B cell (primary cell): ENCODE data around the gene ACTR5. TPM values are rescaled to one million over a fixed set of nuclear protein-coding genes. Genes with fewer than 3 reads are reported as not detected.
A peak's percentile ranks its signal among the peaks of the same experiment; 100 is the strongest.

Source experiments
- ATAC-seq: fragments of 200-7000 bp; cut with Tn5 transposase; one replicate; pipeline ENCODE4 v1.10.0; 2021; ENCODE audit warnings: low read depth, mild to moderate bottlenecking, moderate number of reproducible peaks, moderate library complexity
- CTCF ChIA-PET: fragments of 350-600 bp; sonication (Branson Sonifier 250); formaldehyde crosslinking; loops from one replicate; lab custom pipeline; 2021; ENCODE audit warnings: antibody characterized with exemption, inconsistent platforms; lab: Charles Lee
- POLR2A ChIA-PET: fragments of 350-600 bp; sonication (Branson Sonifier 250); formaldehyde crosslinking; loops from one replicate; lab custom pipeline; 2021; ENCODE audit warnings: antibody characterized with exemption; lab: Charles Lee
- DNase-seq: peaks from one replicate; pipeline ENCODE4 v3.0.0; 2013
- H2AFZ ChIP-seq: 2 replicates; pipeline ENCODE4 v1.6.1; 2012; ENCODE audit warnings: mild to moderate bottlenecking, low read depth, low read length; ENCODE audit not compliant: insufficient read depth, poor library complexity, severe bottlenecking
- H3K27ac ChIP-seq, 2 donors: 1 replicate in 1 of 2; 2 replicates in 1 of 2; pipeline ENCODE4 v1.5.1; 2012 to 2013; ENCODE audit warnings: low read length in 2 of 2, mild to moderate bottlenecking in 2 of 2, moderate library complexity in 1 of 2
- H3K27me3 ChIP-seq, 4 experiments: fragments of 200-600 bp in 1 of 4; sonication (generic) in 1 of 4; replicated peaks in 1 of 4; 1 replicate in 2 of 4; 2 replicates in 2 of 4; pipeline versions ENCODE4 v1.6.1 to v1.7.0; 2013 to 2016; ENCODE audit warnings: low read length in 3 of 4, mild to moderate bottlenecking in 2 of 4, mixed read lengths in 1 of 4, moderate library complexity in 1 of 4; ENCODE audit not compliant: insufficient read depth in 4 of 4, control insufficient read depth in 3 of 4; ENCODE audit errors: control extremely low read depth in 1 of 4
- H3K36me3 ChIP-seq, 2 experiments: replicated peaks in 1 of 2; 1 replicate in 1 of 2; 2 replicates in 1 of 2; pipeline versions ENCODE4 v1.6.1 to v1.7.1; 2013; ENCODE audit warnings: low read length in 1 of 2; ENCODE audit not compliant: insufficient read depth in 2 of 2, control insufficient read depth in 1 of 2; ENCODE audit errors: control extremely low read depth in 1 of 2, extremely low read depth in 1 of 2
- H3K4me1 ChIP-seq, 2 donors: fragments of 200-600 bp in 1 of 2; sonication (generic) in 1 of 2; 1 replicate in 1 of 2; 2 replicates in 1 of 2; pipeline versions ENCODE4 v1.5.1 to v1.6.1; 2013 to 2017; ENCODE audit warnings: low read length in 2 of 2; ENCODE audit not compliant: control insufficient read depth in 2 of 2, insufficient read depth in 2 of 2
- H3K4me2 ChIP-seq: replicated peaks from 2 replicates; pipeline ENCODE3; 2012; ENCODE audit warnings: mild to moderate bottlenecking, low read depth, low read length; ENCODE audit not compliant: poor library complexity, severe bottlenecking
- H3K4me3 ChIP-seq, 5 experiments: fragments of 200-600 bp in 1 of 5; sonication (generic) in 1 of 5; 1 replicate in 3 of 5; 2 replicates in 2 of 5; pipeline versions ENCODE4 v1.5.1 to v1.7.0; 2011 to 2016; ENCODE audit warnings: low read length in 4 of 5, mild to moderate bottlenecking in 4 of 5, low read depth in 2 of 5, control low read depth in 1 of 5, moderate library complexity in 1 of 5; ENCODE audit not compliant: insufficient read depth in 1 of 5; ENCODE audit errors: control extremely low read depth in 1 of 5, extremely low read depth in 1 of 5
- H3K79me2 ChIP-seq: fragments of 200-600 bp; sonication (generic); one replicate; pipeline ENCODE4 v1.6.0; 2016; ENCODE audit warnings: low read length; ENCODE audit not compliant: control insufficient read depth, insufficient read depth
- H3K9ac ChIP-seq: fragments of 200-600 bp; sonication (generic); 2 replicates; pipeline ENCODE4 v1.6.1; 2017; ENCODE audit warnings: mild to moderate bottlenecking, low read length, moderate library complexity
- H3K9me3 ChIP-seq, 3 donors: one replicate each; pipeline versions ENCODE4 v1.6.1 to v1.7.1; 2013; ENCODE audit warnings: low read length in 2 of 3; ENCODE audit not compliant: control insufficient read depth in 2 of 3, insufficient read depth in 1 of 3; ENCODE audit errors: control extremely low read depth in 1 of 3
- H4K20me1 ChIP-seq: 2 replicates; pipeline ENCODE4 v1.6.0; 2012; ENCODE audit warnings: mild to moderate bottlenecking, low read length; ENCODE audit not compliant: insufficient read depth, control insufficient read depth, poor library complexity, severe bottlenecking
- H3K27ac Mint-ChIP-seq: one replicate; pipeline ENCODE4 v1.8.0; 2021; ENCODE audit warnings: mixed read lengths
- H3K27me3 Mint-ChIP-seq: one replicate; pipeline ENCODE4 v1.8.0; 2021; ENCODE audit warnings: mixed read lengths
- H3K4me1 Mint-ChIP-seq: one replicate; pipeline ENCODE4 v1.8.0; 2021; ENCODE audit warnings: mixed read lengths
- H3K4me3 Mint-ChIP-seq: one replicate; pipeline ENCODE4 v1.8.0; 2021; ENCODE audit warnings: mixed read lengths
- H3K9me3 Mint-ChIP-seq: one replicate; pipeline ENCODE4 v1.8.0; 2022; ENCODE audit warnings: mixed read lengths; ENCODE audit not compliant: insufficient read depth
- CTCF ChIP-seq: fragments of 200-600 bp; IDR thresholded peaks from one replicate; pipeline ENCODE4 v1.8.0; 2022; ENCODE audit warnings: antibody characterized with exemption, mild to moderate bottlenecking
- EZH2 ChIP-seq: IDR thresholded peaks from 2 replicates; pipeline ENCODE4 v1.6.1; 2012; ENCODE audit warnings: borderline replicate concordance, low read depth, mild to moderate bottlenecking, moderate library complexity, low read length; ENCODE audit not compliant: insufficient read depth, poor library complexity, severe bottlenecking
- WGBS: methylation state at CpG from one replicate; pipeline ENCODE4 v1.1.5; 2013; ENCODE audit warnings: missing lambda C conversion rate; ENCODE audit not compliant: insufficient coverage; 5-methylcytosine and 5-hydroxymethylcytosine counted together
- intact Hi-C: fragments of 100-400 bp; cut with micrococcal nuclease; formaldehyde crosslinking; loops from one replicate; pipeline ENCODE4 v1.10.0; 2022
- polyA plus RNA-seq: library from polyadenylated mRNA; depleted of rRNA; stranded (reverse); fragments of >200 nt; gene quantifications from 2 replicates; pipeline ENCODE4 v1.2.3, GENCODE V29; 2012
- total RNA-seq, 2 donors: library from RNA; stranded (reverse); fragments of 120-200 nt in 1 of 2; gene quantifications; 1 replicate in 1 of 2; 2 replicates in 1 of 2; pipeline versions ENCODE4 v1.2.3 to v1.2.4, GENCODE V29; 2013 to 2022

Gene ACTR5
- total and polyA plus RNA-seq, 2 donors (not counting 1 experiment from before 2014, with no cell fraction given) = 15.4 to 18.0 TPM

- H3K4me3 Mint-ChIP-seq = peak overlapping the region; percentile 69
- H3K4me3 ChIP-seq = peak overlapping the region in 4 of 5 experiments; percentile 18 to 40 (median 28)
- DNase-seq = peak; percentile 81
- 2% methylated on average over 32 of the region's 40 CpGs for WGBS
- H3K79me2 ChIP-seq = no peaks in the 10 kb centered on the region
- H3K27me3 Mint-ChIP-seq = peaks cover 89% of the 10 kb centered on the region
- peak; percentile 46 for TF ChIP-seq EZH2
- peak; percentile 97 for TF ChIP-seq CTCF
- POLR2A ChIA-PET = no interaction called here
- peaks cover 59 to 74% of the 10 kb centered on the region in 2 donors for H3K4me1 ChIP-seq
- H2AFZ ChIP-seq = no peak overlapping the region
- H3K27me3 ChIP-seq = peaks cover 0 to 97% (median 86%) of the 10 kb centered on the region in 4 experiments
- ATAC-seq = peak; percentile 76
- CTCF ChIA-PET = interaction anchor here (1.1 to 3.7 kb wide), 4 partner anchors 10 to 164 kb away, joined by 3 to 14 read pairs (median 4); no protein-coding TSS in a partner anchor
- H3K36me3 ChIP-seq = no peaks in the 10 kb centered on the region
- peaks cover 2% of the 10 kb centered on the region for H3K9me3 Mint-ChIP-seq
- H3K4me1 Mint-ChIP-seq = peaks cover 51% of the 10 kb centered on the region
- H4K20me1 ChIP-seq = no peaks in the 10 kb centered on the region
- H3K27ac Mint-ChIP-seq = peak overlapping the region; percentile 77
- H3K9me3 ChIP-seq = peaks cover 0 to 58% (median 21%) of the 10 kb centered on the region in 3 donors
- intact Hi-C loops = loop anchor here (1.0 to 5.0 kb wide), 3 partner anchors 18 to 162 kb away; partner anchors contain the start of gene ACTR5
- peak overlapping the region; percentile 43 for H3K9ac ChIP-seq
- H3K4me2 ChIP-seq = peak overlapping the region; percentile 78
- H3K27ac ChIP-seq = no peak overlapping the region
These were observed 17.1 kb upstream of the ACTR5 start for GRCh38 chr20:38730989-38731737.

- peaks cover 53 to 68% of the 10 kb centered on the region in 2 donors for H3K4me1 ChIP-seq
- POLR2A ChIA-PET = no interaction called here
- CTCF ChIA-PET = interaction anchor here (1.1 to 1.7 kb wide), 4 partner anchors 11 to 83 kb away, joined by 3 to 10 read pairs (median 4); partner anchors contain the start of gene ACTR5
These were observed 16.5 kb upstream of the ACTR5 start for GRCh38 chr20:38731738-38732113.

More at GRCh38 chr20:38731738-38732113, 16.5 kb upstream of the ACTR5 start:
- ATAC-seq = no peak
- no peak for DNase-seq
- Mint-ChIP-seq H3K27ac (peak overlapping the region; percentile 26), H3K4me1 (peaks cover 47% of the 10 kb centered on the region), H3K9me3 (peaks cover 2% of the 10 kb centered on the region), H3K4me3 (peak overlapping the region; percentile 69), H3K27me3 (peaks cover 87% of the 10 kb centered on the region)
- TF ChIP-seq CTCF = peak; percentile 65
- TF ChIP-seq EZH2 = no peak
- Histone ChIP-seq H3K9ac (peak overlapping the region; percentile 43), H3K36me3 (no peaks in the 10 kb centered on the region), H2AFZ (no peak overlapping the region), H3K9me3 (peaks cover 0 to 52% (median 21%) of the 10 kb centered on the region in 3 donors), H3K27me3 (peaks cover 0 to 91% (median 81%) of the 10 kb centered on the region in 4 experiments), H3K4me3 (peak overlapping the region in 1 of 5 experiments; percentile 40), H4K20me1 (no peaks in the 10 kb centered on the region), H3K27ac (no peak overlapping the region), H3K4me2 (peak overlapping the region; percentile 78), H3K79me2 (no peaks in the 10 kb centered on the region)
- WGBS = 71% methylated on average over 1 of the region's 1 CpG
- intact Hi-C loops = loop anchor here (1.0 to 5.0 kb wide), 3 partner anchors 17 to 162 kb away; partner anchors contain the start of gene ACTR5
